ENCODE results near the gene CENPS. TPM values are rescaled to one million over a fixed set of nuclear protein-coding genes. Genes with fewer than 3 reads are reported as not detected.
"Not testable (repeated sequence)": the region's sequence is repeated elsewhere in the genome, so short reads cannot be mapped to it uniquely, and the experiment has no call there.

The CENPS gene
- total and polyA plus RNA-seq, 2 of the 13 experiments (the other 11 are each of a cell fraction or from before 2014, with no cell fraction given), result 3.3 to 22.0 TPM

DNA sequence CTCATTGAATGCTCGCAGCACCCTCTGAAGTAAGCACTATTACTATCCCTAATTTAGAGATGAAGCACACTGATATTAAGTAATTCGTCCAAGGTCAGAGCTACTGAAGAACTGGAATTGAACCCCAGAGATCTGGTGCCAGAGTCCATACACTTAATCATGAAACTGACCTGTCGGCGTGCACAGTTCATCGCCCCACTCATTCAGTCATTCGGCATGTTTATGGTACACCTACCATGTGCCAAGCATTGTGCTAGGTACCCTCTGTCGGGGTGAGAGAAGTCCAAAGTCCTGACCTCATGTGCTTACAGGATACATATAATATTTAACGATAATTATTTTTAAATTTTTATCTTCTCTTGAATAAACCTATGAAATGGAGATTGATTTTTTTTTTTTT is 5.6 kb upstream of the CENPS start:
- H3K27me3 ChIP-seq (ENCODE audit: control insufficient read depth in 1 of 2, insufficient read depth in 2 of 2, low read length in 2 of 2), result no peaks in the 10 kb centered on the region
- ChIA-PET POLR2A (no interaction called here), CTCF (ENCODE audit: low intra/inter-chr PET ratio, low total read pairs) (no interaction called here)
- no peak overlapping the region for H3K4me2 ChIP-seq (ENCODE audit: low read depth, low read length)
- no peaks in the 10 kb centered on the region for H4K20me1 ChIP-seq (ENCODE audit: insufficient read depth, low read length)
- DNase-seq (ENCODE audit: low spot score) (no peak), ATAC-seq (no peak), FAIRE-seq (no peak)
- H3K9ac ChIP-seq (ENCODE audit: insufficient read depth, low read depth, low read length), result no peak overlapping the region
- in situ Hi-C loops (cut with HindIII; ENCODE audit: extremely low pct_ligation_motif_present, low pct_unique_long_range_greater_than_20kb) (loop anchor here (5.0 kb wide), 1 partner anchor 47 kb away; no protein-coding TSS in a partner anchor), intact Hi-C loops (cut with micrococcal nuclease; ENCODE audit: unreplicated experiment) (no loop called here)
- no peak overlapping the region for H3K27ac ChIP-seq (ENCODE audit: extremely low read length, insufficient read depth, low read length)
- no peak for TF ChIP-seq ZNF496 (CRISPR knock-in tag; IDR thresholded peaks at IDR 0.05; ENCODE audit: insufficient replicate concordance)
- TF ChIP-seq, protein P1, sequence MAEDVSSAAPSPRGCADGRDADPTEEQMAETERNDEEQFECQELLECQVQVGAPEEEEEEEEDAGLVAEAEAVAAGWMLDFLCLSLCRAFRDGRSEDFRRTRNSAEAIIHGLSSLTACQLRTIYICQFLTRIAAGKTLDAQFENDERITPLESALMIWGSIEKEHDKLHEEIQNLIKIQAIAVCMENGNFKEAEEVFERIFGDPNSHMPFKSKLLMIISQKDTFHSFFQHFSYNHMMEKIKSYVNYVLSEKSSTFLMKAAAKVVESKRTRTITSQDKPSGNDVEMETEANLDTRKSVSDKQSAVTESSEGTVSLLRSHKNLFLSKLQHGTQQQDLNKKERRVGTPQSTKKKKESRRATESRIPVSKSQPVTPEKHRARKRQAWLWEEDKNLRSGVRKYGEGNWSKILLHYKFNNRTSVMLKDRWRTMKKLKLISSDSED (CRISPR knock-in tag; IDR thresholded peaks at IDR 0.05), result no peak
- no peak for TF ChIP-seq SCMH1 (CRISPR knock-in tag; IDR thresholded peaks at IDR 0.05; ENCODE audit: borderline replicate concordance)
- no TSS peak for BruUV-seq (replicated peaks)
- no peaks in the 10 kb centered on the region for H3K9me3 ChIP-seq (ENCODE audit: low read length)
- peaks cover 19% of the 10 kb centered on the region for H3K4me1 ChIP-seq (ENCODE audit: insufficient read depth, low read length)
- no peak overlapping the region for H2AFZ ChIP-seq (ENCODE audit: low read length)
- peaks cover 4 to 10% of the 10 kb centered on the region in 2 experiments; a peak in 4 of 5 replicates for H3K36me3 ChIP-seq (replicated peaks in 1 of 2; ENCODE audit: control insufficient read depth in 1 of 2, insufficient read depth in 2 of 2, low read length in 2 of 2)
- H3K4me3 ChIP-seq (replicated peaks in 1 of 3; ENCODE audit: insufficient read depth in 1 of 3, low read depth in 2 of 3, low read length in 3 of 3), result no peak overlapping the region
- no peaks in the 10 kb centered on the region for H3K79me2 ChIP-seq (ENCODE audit: insufficient read depth, low read length)
- 91% methylated on average over 8 of the region's 8 CpGs for WGBS (ENCODE audit: low lambda C conversion rate)

DNA sequence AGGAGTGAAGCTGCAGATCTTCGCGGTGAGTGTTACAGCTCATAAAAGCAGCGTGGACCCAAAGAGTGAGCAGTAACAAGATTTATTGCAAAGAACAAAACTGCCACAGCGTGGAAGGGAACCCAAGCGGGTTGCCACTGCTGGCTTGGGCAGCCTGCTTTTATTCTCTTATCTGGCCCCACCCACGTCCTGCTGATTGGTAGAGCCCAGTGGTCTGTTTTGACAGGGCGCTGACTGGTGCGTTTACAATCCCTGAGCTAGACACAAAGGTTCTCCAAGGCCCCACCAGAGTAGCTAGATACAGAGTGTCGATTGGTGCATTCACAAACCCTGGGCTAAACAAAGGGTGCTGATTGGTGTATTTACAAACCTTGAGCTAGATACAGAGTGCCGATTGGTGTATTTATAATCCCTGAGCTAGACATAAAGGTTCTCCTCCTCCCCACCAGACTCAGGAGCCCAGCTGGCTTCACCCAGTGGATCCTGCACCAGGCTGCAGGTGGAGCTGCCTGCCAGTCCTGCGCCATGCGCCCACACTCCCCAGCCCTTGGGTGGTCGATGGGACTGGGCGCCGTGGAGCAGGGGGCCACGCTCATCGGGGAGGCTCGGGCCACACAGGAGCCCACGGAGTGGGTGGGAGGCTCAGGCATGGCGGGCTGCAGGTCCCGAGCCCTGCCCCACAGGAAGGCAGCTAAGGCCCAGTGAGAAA is 4.3 kb upstream of the CENPS start:
- WGBS (ENCODE audit: low lambda C conversion rate), result 86% methylated on average over 12 of the region's 21 CpGs
- H3K4me3 ChIP-seq (replicated peaks in 1 of 3; ENCODE audit: insufficient read depth in 1 of 3, low read depth in 2 of 3, low read length in 3 of 3); BruUV-seq (replicated peaks); H3K9me3 ChIP-seq (ENCODE audit: low read length); H3K36me3 ChIP-seq (replicated peaks in 1 of 2; ENCODE audit: control insufficient read depth in 1 of 2, insufficient read depth in 2 of 2, low read length in 2 of 2); H3K79me2 ChIP-seq (ENCODE audit: insufficient read depth, low read length); H2AFZ ChIP-seq (ENCODE audit: low read length); H3K27me3 ChIP-seq (ENCODE audit: control insufficient read depth in 1 of 2, insufficient read depth in 2 of 2, low read length in 2 of 2); H4K20me1 ChIP-seq (ENCODE audit: insufficient read depth, low read length); FAIRE-seq; H3K9ac ChIP-seq (ENCODE audit: insufficient read depth, low read depth, low read length); intact Hi-C loops (cut with micrococcal nuclease; ENCODE audit: unreplicated experiment); ATAC-seq; H3K4me2 ChIP-seq (ENCODE audit: low read depth, low read length): not testable (repeated sequence)
- CTCF ChIA-PET (ENCODE audit: low intra/inter-chr PET ratio, low total read pairs), result interaction anchor here (4.5 kb wide), 1 partner anchor 48 kb away, joined by 46 read pairs; no protein-coding TSS in a partner anchor
- Histone ChIP-seq H3K4me1 (ENCODE audit: insufficient read depth, low read length) (peaks cover 27% of the 10 kb centered on the region), H3K27ac (ENCODE audit: extremely low read length, insufficient read depth, low read length) (peak overlapping the region; percentile 50)
- in situ Hi-C loops (cut with HindIII; ENCODE audit: extremely low pct_ligation_motif_present, low pct_unique_long_range_greater_than_20kb), result loop anchor here (5.0 kb wide), 1 partner anchor 49 kb away; no protein-coding TSS in a partner anchor
- DNase-seq (ENCODE audit: low spot score), result peak; percentile 24
- POLR2A ChIA-PET, result interaction anchor here (0.9 to 1.5 kb wide), 2 partner anchors 27 to 38 kb away, joined by 3 read pairs; partner anchors contain the start of gene PGD
- TF ChIP-seq GATA4 (IDR thresholded peaks at IDR 0.05; ENCODE audit: borderline replicate concordance, low read depth) (peak; percentile 11; the same call in 1 of the 2 replicates), POGZ (CRISPR knock-in tag; IDR thresholded peaks at IDR 0.05) (peak; percentile 54), NFYC (CRISPR knock-in tag; IDR thresholded peaks at IDR 0.05) (peak; percentile 84), ZMYM4 (CRISPR knock-in tag; IDR thresholded peaks at IDR 0.05) (peak; percentile 69), NFYB (CRISPR knock-in tag; IDR thresholded peaks at IDR 0.05) (peak; percentile 80; the same call in 1 of the 2 replicates)
- TF ChIP-seq, protein P2, sequence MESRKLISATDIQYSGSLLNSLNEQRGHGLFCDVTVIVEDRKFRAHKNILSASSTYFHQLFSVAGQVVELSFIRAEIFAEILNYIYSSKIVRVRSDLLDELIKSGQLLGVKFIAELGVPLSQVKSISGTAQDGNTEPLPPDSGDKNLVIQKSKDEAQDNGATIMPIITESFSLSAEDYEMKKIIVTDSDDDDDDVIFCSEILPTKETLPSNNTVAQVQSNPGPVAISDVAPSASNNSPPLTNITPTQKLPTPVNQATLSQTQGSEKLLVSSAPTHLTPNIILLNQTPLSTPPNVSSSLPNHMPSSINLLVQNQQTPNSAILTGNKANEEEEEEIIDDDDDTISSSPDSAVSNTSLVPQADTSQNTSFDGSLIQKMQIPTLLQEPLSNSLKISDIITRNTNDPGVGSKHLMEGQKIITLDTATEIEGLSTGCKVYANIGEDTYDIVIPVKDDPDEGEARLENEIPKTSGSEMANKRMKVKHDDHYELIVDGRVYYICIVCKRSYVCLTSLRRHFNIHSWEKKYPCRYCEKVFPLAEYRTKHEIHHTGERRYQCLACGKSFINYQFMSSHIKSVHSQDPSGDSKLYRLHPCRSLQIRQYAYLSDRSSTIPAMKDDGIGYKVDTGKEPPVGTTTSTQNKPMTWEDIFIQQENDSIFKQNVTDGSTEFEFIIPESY (CRISPR knock-in tag; IDR thresholded peaks at IDR 0.05), result peak; percentile 64; the same call in 1 of the 2 replicates
